GM19351 (cell line): ENCODE data around the gene APOL3.
"Not testable (repeated sequence)": the region's sequence is repeated elsewhere in the genome, so short reads cannot be mapped to it uniquely, and the experiment has no call there.

Experiments used
- ATAC-seq: cut with Tn5 transposase; IDR thresholded peaks from one replicate; pipeline ENCODE4 v1.9.1; 2021; ENCODE audit warnings: mild to moderate bottlenecking, moderate library complexity; ENCODE audit not compliant: unreplicated experiment

APOL3 gene

GRCh38 chr22:36162127-36163034 lies 1.8 kb upstream of the APOL3 start:
- no peak for ATAC-seq

- ATAC-seq: not testable (repeated sequence)
Measured at GRCh38 chr22:36161793-36162126, 1.2 kb upstream of the APOL3 start.

- ATAC-seq: no peak
Measured at GRCh38 chr22:36156515-36157419, 3.8 kb downstream of the APOL3 start.

- no peak for ATAC-seq
Measured at GRCh38 chr22:36156119-36156514, 4.4 kb downstream of the APOL3 start.

- no peak for ATAC-seq
Measured at GRCh38 chr22:36155702-36156101, 4.9 kb downstream of the APOL3 start.

- ATAC-seq: no peak
Measured at GRCh38 chr22:36154423-36154945, 6.1 kb downstream of the APOL3 start.

- no peak for ATAC-seq
Measured at GRCh38 chr22:36153501-36154422, 6.8 kb downstream of the APOL3 start.

- ATAC-seq: not testable (repeated sequence)
Measured at GRCh38 chr22:36152821-36153220, 7.7 kb downstream of the APOL3 start.

GRCh38 chr22:36152088-36152487 lies 8.5 kb downstream of the APOL3 start:
- ATAC-seq: no peak

GRCh38 chr22:36151006-36151595 lies 9.5 kb downstream of the APOL3 start:
- no peak for ATAC-seq

- no peak for ATAC-seq
Measured at GRCh38 chr22:36149441-36149840, 11.1 kb downstream of the APOL3 start.

GRCh38 chr22:36148411-36148810 lies 12.1 kb downstream of the APOL3 start:
- ATAC-seq: no peak

- ATAC-seq: no peak
Measured at GRCh38 chr22:36147196-36147791, 13.3 kb downstream of the APOL3 start.

GRCh38 chr22:36145881-36146280 lies 14.7 kb downstream of the APOL3 start:
- no peak for ATAC-seq

- ATAC-seq: no peak
Measured at GRCh38 chr22:36144886-36145541, 15.5 kb downstream of the APOL3 start.

- ATAC-seq: no peak
Measured at GRCh38 chr22:36143956-36144355, 16.6 kb downstream of the APOL3 start.

- ATAC-seq: no peak
Measured at GRCh38 chr22:36143066-36143815, 17.3 kb downstream of the APOL3 start.

- ATAC-seq: no peak
Measured at GRCh38 chr22:36141481-36141880, 19.1 kb downstream of the APOL3 start.
